Measurements from ENCODE around the gene HDAC5.

DNA sequence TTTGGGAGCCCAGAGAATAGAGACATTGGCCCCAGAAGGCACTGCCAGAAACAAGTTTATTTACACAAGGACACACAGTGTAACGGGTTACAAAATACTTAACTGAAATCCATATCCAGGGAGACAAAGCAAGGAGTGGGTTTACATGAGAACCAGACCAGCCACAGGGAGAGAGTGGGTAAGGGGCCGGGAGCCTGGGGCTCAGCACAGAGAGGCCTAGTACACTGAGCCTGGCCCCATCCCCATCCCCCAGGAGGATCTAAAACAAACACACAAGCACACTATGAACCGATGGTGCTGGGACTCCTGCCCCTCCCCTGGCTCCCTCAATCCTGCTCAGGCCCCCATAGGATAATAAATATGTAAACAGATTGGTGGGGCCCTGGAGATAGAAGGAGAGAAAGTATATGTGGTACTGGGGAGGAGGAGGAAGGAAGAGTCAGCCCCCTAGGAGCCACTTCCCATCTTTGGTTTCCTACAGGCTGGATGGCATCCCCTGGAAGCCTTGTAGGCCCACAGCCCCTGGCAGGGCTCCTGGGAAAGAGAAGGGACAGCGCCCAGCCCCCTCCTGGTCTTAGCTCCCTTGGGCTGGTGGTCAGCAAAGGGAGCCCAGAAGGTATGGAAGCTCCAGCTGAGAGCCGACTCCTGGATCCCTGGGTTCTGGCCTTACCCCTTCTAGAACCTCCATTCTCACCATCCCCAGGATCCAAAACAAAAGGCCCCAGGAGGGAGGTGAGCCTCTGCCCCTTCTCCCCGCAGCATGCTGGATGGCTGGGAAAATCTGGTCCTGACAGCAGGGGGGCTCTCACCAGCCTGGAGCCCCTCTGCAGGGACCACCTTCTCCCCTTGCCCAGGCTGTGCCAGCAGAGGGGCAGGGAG, 46.5 kb downstream of the HDAC5 start:
- TF ChIP-seq ZNF274 (IDR thresholded peaks at IDR 0.05; ENCODE audit: low read depth, low read length): no peak
- no peak for TF ChIP-seq YY1 (IDR thresholded peaks at IDR 0.05; ENCODE audit: insufficient read depth, insufficient read length)
